ENCODE measurements around the gene WDPCP. TPM values are rescaled to one million over a fixed set of nuclear protein-coding genes. Genes with fewer than 3 reads are reported as not detected.

WDPCP gene
- total RNA-seq, 1 donor from 2014 or later: 11.8 TPM

- no peak for TF ChIP-seq CTCF (conservative IDR thresholded peaks at IDR 0.05)
- H3K27me3 Mint-ChIP-seq: no peaks in the 10 kb centered on the region
- H3K36me3 Mint-ChIP-seq: peaks cover 5% of the 10 kb centered on the region
- H3K4me1 Mint-ChIP-seq (ENCODE audit: unreplicated experiment): no peaks in the 10 kb centered on the region
- H3K27ac Mint-ChIP-seq: no peak overlapping the region
- H3K9me3 Mint-ChIP-seq: peaks cover 5% of the 10 kb centered on the region
- no peak overlapping the region for H3K4me3 Mint-ChIP-seq
- DNase-seq (ENCODE audit: extremely low spot score, unreplicated experiment): no peak
Observed at GRCh38 chr2:63131196-63131595, 457.1 kb downstream of the WDPCP start.

DNA sequence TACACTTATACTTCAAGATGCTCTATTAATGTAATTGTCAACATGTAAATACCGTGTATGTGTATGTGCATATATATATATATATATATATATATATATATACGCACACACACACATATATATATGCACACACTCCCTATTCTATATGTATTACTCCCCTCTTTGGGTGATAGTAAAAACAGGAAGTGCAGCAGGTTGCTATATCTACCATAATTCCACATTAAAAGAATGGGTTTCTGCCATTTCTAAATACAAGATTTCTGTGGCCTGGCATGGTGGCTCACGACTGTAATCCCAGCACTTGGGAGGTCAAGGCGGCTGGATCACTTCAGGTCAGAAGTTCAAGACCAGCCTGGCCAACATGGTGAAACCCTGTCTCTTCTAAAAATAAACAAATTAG, 460.7 kb downstream of the WDPCP start:
- Mint-ChIP-seq H3K27me3 (no peaks in the 10 kb centered on the region), H3K36me3 (peaks cover 5% of the 10 kb centered on the region), H3K9me3 (peaks cover 5% of the 10 kb centered on the region), H3K27ac (no peak overlapping the region), H3K4me3 (no peak overlapping the region), H3K4me1 (ENCODE audit: unreplicated experiment) (no peaks in the 10 kb centered on the region)
- no peak for TF ChIP-seq CTCF (conservative IDR thresholded peaks at IDR 0.05)
- no peak for DNase-seq (ENCODE audit: extremely low spot score, unreplicated experiment)

GRCh38 chr2:63124850-63125249, 463.4 kb downstream of the WDPCP start:
- Mint-ChIP-seq H3K9me3 (no peaks in the 10 kb centered on the region), H3K36me3 (no peaks in the 10 kb centered on the region), H3K27me3 (no peaks in the 10 kb centered on the region)

GRCh38 chr2:63124218-63124617, 464.1 kb downstream of the WDPCP start:
- Mint-ChIP-seq H3K27me3 (no peaks in the 10 kb centered on the region), H3K36me3 (no peaks in the 10 kb centered on the region), H3K27ac (peak overlapping the region; percentile 33), H3K9me3 (no peaks in the 10 kb centered on the region), H3K4me3 (peak overlapping the region; percentile 51), H3K4me1 (ENCODE audit: unreplicated experiment) (no peaks in the 10 kb centered on the region)
- no peak for DNase-seq (ENCODE audit: extremely low spot score, unreplicated experiment)
- no peak for TF ChIP-seq CTCF (conservative IDR thresholded peaks at IDR 0.05)

More at GRCh38 chr2:63124850-63125249, 463.4 kb downstream of the WDPCP start:
- no peaks in the 10 kb centered on the region for H3K4me1 Mint-ChIP-seq (ENCODE audit: unreplicated experiment)
- TF ChIP-seq CTCF (conservative IDR thresholded peaks at IDR 0.05): no peak
- H3K27ac Mint-ChIP-seq: peak overlapping the region; percentile 72
- peak overlapping the region; percentile 34 for H3K4me3 Mint-ChIP-seq
- no peak for DNase-seq (ENCODE audit: extremely low spot score, unreplicated experiment)

GRCh38 chr2:63122921-63123320, 465.4 kb downstream of the WDPCP start:
- H3K4me3 Mint-ChIP-seq: peak overlapping the region; percentile 81
- no peak for DNase-seq (ENCODE audit: extremely low spot score, unreplicated experiment)
- TF ChIP-seq CTCF (conservative IDR thresholded peaks at IDR 0.05): no peak
- H3K36me3 Mint-ChIP-seq: no peaks in the 10 kb centered on the region
- no peaks in the 10 kb centered on the region for H3K9me3 Mint-ChIP-seq
- no peaks in the 10 kb centered on the region for H3K27me3 Mint-ChIP-seq
- H3K4me1 Mint-ChIP-seq (ENCODE audit: unreplicated experiment): no peaks in the 10 kb centered on the region
- peak overlapping the region; percentile 89 for H3K27ac Mint-ChIP-seq
